Left forelimb (tissue), 1 donor: ENCODE measurements around the gene SEC24B.
"Not testable (repeated sequence)": the region's sequence is repeated elsewhere in the genome, so short reads cannot be mapped to it uniquely, and the experiment has no call there.

Source experiments
- DNase-seq: peaks from one replicate; pipeline ENCODE4 v3.0.0-alpha.2; 2018; ENCODE audit warnings: low spot score

SEC24B gene

GRCh38 chr4:109578846-109579245, 145.2 kb downstream of the SEC24B start:
- no peak for DNase-seq

- not testable (repeated sequence) for DNase-seq
Measured at GRCh38 chr4:109579997-109580396, 146.4 kb downstream of the SEC24B start.

- DNase-seq: no peak
Measured at GRCh38 chr4:109588176-109588575, 154.6 kb downstream of the SEC24B start.

- no peak for DNase-seq
Measured at GRCh38 chr4:109589119-109589518, 155.5 kb downstream of the SEC24B start.

- DNase-seq: no peak
Measured at GRCh38 chr4:109589605-109590004, 156.0 kb downstream of the SEC24B start.
